GM21360 (cell line): Measurements from ENCODE around the gene SOST.

Experiments used
- ATAC-seq: cut with Tn5 transposase; IDR thresholded peaks from one replicate; pipeline ENCODE4 v1.9.1; 2021; ENCODE audit warnings: mild to moderate bottlenecking, moderate library complexity; ENCODE audit not compliant: unreplicated experiment

Gene SOST

DNA sequence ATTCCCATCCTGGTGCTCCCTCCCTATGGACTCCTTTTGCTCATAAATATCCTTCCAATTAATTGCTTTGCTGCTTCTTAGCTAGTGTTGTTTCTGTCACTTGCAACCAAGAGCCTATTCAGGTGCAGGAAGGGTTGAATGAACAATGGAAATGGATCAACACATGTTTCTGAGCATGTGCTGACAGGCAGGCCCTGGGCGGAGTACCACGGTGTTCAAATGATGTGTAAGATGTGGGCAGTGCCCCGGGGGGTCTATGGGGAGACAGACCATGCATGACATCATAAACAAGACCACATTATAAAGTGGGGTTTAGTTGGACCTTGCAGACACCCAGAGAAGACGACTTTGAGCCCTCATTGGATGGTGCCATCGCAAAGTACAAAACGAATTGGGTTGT is 48.5 kb downstream of the SOST start:
- no peak for ATAC-seq

DNA sequence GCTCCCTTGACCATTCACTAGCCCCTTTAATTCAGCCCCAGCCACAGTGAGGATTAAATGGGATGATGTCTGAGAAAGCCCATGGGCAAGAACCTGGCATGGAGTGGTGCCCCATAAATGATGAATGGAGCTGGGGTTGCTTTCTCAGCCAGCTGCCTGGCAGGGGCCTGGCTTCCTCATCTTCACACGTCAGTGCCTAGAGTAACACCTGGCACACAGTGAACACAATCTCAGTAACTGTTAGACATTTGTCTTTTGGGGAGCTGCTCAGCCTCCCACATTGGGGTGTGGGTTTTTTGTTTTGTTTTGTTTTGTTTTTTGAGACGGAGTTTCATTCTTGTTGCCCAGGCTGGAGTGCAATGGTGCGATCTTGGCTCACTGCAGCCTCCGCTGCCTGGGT is 49.4 kb downstream of the SOST start:
- no peak for ATAC-seq

DNA sequence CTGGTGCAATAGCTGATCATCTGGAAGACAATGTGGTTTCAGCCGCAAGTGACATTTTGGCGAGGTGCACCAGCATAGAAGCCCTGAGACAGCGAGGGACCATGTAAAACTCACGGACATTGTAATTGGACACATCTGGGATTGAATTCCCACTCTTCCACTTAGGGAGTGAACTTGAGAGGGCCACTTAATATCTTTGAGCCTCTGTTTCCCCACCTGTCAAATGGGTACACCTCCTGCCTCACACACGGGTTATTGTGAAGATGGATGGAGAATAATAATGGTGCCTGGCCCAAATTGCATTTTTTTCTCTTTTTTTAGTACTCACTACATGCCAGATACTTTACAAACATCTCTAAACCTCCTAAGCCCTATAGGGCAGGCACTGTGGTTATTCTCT is 51.4 kb downstream of the SOST start:
- ATAC-seq = no peak

DNA sequence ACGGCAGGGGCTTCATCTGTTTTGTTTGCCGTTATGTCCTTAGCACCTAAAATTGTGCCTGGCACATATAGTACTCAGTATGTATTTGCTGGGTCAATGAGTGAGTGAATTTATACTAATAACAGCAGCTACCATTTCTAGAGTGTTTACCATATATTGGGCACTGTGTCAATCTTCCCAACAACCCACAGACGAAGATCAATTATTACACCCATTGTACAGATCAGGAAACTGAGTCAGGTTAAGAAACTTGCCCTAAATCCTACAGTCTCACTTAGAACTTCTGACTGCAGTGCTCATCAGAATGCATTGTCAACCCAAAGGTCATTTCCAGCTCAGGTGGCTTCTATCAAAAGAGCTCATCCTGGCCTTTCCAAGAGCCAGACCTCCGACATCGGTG is 52.4 kb downstream of the SOST start:
- no peak for ATAC-seq
